Activated CD8-positive, alpha-beta memory T cell treated with anti-CD3 and anti-CD28 coated beads for 1 hour (primary cell): ENCODE results near the gene MGAT5.
A peak's percentile ranks its signal among the peaks of the same experiment; 100 is the strongest.

Experiments
- DNase-seq, 2 donors: peaks; one replicate each; pipeline ENCODE4 v3.0.0-alpha.2; 2020; ENCODE audit warnings: low read depth in 1 of 2; ENCODE audit errors: extremely low read depth in 1 of 2

Gene MGAT5

DNA sequence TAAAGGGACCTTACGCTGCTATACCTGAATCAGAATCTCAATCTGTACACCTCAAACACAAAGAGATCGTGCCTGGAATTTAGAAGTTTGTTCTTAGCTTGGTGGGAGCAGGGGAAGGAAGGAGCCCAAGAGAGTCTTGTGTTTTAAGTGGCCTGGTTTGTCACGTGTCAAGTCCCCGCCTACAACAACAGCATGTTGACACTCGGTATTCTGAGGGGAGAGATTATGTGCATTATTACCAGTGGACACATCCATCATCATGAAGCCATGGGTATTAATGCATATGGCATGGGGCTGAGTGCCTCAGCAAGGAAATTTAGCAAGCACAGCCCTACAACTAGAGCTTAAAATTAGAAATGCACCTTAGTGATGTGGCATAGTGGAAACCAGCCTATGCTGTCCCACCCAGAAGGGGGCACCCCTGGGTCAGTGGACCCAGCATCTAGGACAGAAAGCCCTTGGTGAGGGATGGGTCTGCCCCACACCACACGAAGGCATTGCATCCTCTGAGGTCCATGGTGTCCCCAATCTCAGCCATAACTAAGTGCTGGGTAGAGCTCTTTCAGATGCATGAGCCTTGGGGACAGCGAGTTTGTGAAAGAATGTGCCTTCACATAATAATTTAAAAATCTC lies 138.7 kb downstream of the MGAT5 start:
- DNase-seq, result no peak

DNA sequence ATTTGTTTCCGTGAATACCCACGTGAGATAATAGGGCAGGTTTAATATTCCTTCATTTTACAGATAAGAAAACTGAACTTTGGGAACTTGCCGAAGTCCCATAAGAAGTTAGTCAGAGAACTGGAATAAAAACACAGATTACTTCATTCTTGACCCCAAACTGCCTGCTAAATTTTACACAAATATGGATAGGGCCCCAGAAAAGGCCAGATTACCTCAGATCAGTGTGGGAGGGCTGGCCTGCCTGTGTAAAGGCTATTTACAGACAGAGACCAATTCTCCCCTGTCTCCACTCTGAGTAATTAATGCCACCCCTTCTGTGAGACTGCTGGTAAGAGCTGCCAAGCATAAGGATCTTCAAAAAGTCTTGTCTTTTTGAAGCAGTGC lies 139.2 kb downstream of the MGAT5 start:
- DNase-seq, result no peak

DNA sequence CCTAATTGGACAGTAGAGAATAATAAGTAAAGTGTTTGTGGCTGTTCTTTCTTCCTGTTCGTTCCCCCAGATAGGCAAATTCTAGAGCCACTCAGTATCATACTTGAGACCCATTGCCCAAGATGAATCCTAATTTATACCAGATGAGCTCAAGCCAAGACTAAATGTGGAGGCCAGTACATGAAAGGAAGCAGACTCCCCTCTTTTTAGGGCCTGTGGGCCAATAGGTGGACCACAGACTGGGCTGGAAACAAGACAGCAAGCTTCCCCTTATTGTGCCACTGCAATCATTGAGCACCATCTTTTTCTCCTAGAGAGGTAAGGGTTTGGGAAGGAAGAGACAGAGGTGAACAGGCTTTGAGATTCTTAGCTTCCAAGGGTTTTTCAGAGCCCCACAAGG lies 141.9 kb downstream of the MGAT5 start:
- no peak for DNase-seq

DNA sequence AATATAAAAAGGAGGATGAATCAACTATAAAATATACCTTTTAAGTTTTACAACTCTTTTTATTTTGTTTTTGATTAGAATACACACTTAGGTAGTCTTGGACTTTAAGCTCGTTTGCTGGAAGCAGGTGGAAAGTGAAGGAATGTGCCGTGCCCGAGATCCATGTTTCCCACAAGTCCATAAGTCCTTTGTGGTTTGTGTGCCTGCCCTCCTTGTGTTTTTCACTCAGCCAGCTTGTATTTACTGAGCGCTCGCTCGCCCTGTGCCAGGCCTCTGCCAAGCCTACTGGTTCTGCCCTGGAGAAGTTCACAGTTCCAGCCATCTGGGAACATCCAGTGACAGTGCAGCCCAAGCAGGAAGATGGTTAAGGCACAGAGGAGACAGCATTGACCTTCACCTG lies 142.6 kb downstream of the MGAT5 start:
- DNase-seq, result no peak

DNA sequence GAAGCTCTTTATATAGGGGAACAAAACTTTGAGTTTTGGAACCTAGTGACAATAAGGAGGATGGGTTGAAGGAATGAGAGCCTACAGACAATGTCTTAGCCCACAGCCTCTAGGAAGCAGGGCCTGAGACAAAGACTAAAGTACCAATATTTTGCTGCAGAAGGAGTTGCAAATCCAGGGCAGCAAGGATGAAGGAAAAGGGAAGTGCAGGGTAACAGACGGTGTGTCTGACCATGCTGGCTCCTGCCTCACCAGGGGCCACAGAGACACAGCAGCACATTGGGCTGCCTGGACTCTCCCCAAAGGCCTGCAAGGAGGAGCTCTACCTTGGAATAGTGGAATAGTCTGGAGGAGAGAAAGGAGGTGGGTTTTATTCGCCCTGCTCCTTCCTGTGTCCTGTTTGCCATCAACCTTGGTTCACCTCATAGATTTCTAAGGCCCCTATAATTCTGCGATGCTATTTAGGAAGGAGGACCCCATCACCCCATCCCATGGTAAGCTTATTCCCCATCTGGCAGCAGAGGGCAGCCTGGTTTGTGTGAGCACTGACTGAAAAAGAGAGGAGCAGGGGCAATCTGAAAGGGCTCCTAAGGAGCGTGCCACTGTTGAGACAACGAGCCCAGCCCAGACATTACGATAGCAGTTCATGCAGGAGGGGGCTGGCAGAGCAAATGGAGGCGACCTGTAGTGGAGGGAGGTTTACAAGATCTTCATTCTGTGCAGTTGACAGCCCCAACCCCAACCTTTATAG lies 143.4 kb downstream of the MGAT5 start:
- DNase-seq, result no peak

DNA sequence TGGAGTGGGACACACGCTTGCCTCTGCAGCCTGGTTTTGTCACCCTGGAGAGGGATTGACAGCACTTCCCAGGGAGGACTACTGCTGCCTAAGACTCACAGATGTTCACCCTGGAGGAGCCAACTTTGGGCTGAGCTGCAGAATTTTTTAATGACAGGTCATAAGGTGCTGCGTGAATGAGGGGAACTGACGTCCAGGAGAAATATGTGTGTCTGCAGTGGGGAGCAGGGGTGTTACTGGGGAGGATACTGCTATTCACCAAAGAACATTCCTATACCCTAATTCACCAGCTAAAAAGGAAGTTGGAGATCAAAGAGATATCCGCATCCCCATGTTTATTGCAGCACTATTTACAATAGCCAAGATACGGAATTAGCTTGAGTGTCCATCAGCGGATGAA lies 144.4 kb downstream of the MGAT5 start:
- DNase-seq, result no peak

DNA sequence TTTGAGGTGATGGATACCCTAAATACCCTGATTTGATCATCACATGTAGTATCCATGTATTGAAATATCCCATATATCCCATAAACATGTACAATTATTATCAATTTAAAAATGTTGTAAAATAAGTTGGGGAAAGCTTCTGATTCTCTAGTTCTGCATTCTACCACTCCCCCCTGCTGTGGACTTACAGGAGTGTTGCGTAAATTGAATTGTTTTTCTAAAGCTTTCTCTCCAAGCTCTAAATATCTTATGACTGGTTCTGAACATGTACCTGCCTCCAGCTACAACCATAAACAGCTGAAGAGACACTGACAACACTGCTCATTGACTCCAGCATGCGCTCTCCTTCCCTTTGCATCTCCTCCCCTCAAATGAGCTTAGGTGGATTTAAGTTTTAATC lies 145.2 kb downstream of the MGAT5 start:
- no peak for DNase-seq

DNA sequence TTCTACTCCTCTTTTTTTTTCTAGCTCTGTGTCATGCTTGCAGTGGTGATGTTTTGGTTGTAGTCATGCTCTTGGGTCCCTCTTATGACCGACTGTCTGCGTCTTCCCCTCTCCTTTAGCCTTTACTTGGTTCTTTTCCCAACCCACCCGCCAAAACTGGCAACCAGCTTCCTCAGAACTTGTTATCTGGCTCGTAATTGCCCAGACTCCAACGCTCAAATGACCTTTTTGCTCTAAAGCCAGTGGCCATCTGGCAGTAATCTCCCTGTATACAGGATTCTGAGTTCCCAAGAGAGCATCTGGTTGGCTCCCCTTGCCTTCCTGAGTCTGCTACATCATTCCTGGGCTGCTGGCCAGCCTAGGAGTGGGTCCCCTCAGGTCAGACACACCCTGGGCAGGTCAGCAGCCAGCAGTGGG lies 147.2 kb downstream of the MGAT5 start:
- DNase-seq, result no peak

DNA sequence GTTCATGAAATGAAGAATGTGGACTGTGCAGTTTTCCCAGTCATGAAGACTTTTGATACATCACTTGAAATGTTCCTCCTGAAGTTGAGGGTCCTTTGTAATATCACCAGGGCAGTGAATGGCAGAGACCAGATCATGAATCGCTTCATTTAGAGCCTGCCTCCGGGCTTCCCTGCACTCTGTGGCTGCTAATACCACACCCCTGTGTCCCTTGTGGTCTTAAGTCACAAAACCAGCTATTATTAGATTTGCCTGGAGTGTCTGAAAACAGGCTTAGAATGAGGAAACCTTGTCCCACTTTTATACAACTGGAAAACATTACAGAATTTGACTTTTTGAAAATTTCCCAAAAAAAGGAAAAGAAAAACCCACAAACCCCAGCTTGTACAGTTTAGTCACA lies 147.9 kb downstream of the MGAT5 start:
- DNase-seq, result no peak

DNA sequence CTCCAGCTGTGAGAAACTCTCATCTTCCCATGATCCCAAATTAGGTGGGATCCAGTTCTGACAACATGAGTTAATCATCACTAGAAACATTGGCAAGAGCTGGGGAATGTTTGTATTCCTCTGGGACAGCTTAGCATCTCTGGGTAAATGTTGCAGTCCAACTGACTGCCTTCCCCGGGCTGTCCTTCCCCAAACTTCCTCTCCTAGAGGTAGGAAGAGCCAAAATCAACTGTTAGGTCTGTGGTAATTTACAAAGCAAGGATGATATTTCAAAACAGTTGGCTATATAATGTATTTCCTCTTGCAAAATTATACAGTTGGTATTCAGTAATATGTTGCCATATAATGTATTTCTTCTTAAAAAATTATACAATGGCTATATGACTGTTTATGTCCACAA lies 148.5 kb downstream of the MGAT5 start:
- DNase-seq, result no peak

DNA sequence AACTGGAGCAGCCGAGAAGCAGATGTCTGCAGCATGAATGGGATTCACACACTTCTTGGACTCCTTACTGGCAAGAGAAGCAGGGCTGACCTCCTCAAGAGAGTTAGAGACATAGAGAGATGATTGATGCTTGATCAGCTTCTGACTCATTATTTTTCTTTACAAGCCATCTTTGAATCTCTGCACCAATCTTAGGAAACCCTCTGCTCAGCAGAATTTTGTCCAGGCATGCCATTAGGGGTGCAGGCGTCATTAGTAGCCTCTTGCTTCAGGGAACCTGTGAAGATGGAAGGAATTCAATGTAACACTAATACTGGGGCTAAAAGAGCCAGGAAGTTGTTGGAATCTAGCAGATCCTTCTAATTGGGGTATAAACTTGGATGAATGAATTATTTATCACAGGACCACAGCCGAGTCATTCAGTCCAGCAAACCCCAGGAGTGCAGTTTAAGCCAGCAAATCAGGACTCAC lies 151.8 kb downstream of the MGAT5 start:
- DNase-seq, result no peak

DNA sequence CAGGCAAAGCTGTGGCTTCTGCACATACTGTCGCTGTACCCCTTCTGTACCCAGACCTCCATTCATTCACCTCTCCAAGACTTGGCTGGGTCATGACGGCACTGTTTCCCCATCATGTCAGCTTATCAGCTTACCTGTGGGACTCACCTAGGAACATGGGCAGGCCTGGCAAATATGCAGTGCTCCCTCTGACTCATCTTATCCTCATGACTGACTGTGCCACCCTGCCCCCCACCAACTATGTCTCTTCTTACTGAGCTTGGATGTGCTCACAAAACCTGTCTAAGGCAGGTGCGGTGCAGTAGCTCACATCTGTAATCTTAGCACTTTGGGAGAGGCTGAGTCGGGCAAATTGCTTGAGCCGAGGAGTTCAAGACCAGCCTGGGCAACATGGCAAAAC lies 152.4 kb downstream of the MGAT5 start:
- no peak for DNase-seq

DNA sequence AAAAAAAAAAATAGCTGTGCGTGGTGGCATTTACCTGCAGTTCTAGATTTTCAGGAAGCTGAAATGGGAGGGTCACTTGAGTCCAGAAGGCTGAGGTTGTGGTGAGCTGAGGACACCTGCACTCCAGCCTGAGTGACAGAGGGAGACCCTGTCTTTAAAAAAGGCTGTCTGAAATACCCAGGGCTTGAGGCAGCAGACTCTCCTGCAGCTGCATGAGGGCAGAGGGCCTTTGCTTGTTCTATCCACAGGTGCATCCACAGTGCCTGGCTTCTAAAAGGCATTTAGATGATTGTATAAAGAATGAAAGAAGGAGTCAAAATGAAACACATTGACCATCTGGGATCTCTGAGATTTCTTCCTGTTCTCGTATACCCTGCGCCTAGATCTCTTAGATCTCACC lies 152.9 kb downstream of the MGAT5 start:
- no peak for DNase-seq

DNA sequence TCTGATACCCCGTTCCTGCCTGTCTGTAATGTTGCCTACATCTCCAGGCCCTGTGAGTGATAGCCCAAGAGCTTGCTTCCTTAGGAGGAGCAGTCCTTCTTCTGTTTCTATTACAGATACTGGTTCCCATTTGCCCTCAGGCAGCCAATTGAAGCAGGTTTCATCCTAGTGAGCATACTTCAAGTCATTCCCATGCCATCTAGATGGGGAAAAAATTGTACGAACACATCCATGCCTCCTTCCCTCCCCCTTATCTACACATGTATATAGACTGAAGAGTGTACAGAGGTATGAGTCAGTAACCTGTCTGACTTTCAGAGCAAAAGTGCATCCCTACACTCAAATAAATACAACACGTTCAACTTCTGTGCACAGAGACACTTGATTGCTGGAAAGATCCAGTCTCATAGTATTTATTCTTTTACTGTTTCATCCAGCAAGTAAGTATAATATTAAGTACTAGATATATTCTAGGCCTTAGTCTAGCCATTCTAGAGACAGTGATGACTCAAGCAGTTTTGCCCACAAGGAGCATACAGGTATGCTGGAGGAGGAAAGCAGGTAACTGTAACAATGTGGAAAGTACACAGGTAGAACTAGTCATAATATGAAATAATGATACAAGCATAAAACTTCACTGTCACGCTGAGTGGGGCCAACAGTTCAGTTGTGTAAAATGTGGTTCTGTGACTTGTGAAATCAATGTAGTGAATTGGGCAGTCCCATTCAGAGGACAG lies 153.4 kb downstream of the MGAT5 start:
- no peak for DNase-seq

DNA sequence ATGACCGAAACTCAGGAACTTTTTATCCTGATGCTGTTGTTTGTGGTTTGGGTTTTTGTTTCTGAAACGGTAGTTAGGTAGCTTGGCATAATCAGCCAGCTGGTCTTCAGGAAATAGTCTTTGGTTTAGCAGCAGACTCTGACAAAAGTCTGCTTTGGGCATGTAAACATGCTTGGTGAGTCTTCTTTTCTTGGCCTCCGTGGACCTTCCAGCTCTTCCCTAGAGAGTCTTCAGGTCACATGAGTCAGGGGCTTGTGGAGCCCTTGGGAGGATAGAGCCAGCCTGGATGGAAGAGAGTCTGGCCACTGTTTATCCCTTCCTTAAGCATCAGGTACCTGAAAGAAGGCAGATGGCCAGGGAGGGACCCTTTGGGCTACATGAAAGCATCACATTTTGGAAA lies 154.5 kb downstream of the MGAT5 start:
- DNase-seq, result no peak

DNA sequence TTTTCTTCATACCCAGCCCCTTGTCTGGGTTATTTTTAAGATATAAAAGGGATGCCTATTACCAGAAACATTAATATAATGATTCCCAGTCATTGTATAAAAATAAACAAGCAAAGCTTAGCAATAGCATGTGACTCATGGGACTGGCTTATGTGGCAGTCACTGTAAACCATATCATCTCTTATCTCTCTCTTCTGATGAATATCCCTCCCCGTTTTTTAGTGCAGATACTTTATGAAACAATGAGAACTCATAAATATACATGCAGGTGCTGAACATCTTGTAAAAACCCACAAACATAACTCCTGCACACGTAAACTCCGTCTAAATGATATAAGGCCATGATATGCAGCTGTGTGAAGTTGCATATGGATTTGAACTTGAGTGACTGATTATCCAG lies 154.9 kb downstream of the MGAT5 start:
- DNase-seq, result no peak

DNA sequence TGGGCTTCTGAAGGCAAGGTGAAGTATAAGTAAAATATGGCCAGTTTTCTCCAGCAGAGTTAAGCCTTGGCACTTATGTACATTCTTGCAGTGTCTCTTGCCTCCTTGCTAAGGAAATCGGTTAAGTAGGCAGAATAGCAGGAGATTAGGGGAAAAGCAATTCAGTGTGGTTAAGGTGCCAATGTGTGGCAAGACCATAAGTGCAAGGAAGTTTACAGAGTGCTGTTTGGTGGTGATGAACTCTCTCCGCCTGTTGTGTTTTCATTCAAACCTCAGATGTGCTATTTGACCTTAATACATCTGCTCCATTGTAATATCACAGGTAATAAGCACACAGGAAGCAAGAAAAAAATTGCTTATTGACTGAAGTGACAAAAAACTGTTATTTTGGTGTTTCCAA lies 156.1 kb downstream of the MGAT5 start:
- DNase-seq, result no peak

DNA sequence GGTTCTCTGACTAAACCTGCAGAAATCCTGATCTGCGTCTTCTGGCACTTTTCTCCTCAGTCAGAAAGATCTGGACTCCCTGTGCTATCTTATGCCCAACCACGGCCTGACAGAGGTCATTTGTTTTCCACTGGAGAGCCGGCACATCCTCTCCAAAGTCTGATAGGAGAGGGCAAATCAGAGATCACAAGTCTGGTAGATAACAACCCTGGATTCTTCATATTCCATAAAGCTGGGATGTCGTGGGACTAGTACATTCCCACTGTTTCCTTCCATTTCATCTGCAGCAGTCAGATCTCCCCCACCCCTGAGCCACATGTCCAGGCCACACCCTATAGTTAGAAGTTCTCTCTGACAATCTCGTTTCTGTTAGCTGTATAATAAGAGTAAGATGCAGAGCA lies 157.0 kb downstream of the MGAT5 start:
- no peak for DNase-seq

DNA sequence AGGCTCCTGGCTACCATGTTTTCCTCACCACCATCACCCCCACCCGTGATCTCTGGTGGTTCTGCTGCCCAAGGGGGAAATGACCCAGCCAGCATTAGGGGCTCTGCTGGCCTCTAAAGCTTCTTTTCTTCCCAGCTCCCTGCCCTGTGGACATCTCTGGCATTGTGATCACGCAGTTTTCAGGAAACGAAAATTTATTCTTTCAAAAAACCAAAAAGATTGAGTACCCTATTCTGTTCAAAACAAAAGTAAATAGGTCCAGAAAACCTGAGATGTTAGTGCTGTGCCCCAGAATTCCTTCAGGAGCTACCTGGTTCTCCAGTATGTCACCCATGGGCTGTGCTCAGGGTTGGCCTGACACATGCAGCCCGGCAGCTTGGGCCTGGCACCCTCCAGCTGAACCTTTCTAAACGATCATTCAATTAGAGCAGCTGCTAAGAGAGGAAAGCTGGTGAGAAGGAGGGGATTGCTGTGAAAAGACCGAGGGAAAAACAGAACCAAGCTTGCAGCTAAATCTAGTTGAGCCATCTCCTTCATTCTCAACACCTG lies 157.5 kb downstream of the MGAT5 start:
- no peak for DNase-seq

DNA sequence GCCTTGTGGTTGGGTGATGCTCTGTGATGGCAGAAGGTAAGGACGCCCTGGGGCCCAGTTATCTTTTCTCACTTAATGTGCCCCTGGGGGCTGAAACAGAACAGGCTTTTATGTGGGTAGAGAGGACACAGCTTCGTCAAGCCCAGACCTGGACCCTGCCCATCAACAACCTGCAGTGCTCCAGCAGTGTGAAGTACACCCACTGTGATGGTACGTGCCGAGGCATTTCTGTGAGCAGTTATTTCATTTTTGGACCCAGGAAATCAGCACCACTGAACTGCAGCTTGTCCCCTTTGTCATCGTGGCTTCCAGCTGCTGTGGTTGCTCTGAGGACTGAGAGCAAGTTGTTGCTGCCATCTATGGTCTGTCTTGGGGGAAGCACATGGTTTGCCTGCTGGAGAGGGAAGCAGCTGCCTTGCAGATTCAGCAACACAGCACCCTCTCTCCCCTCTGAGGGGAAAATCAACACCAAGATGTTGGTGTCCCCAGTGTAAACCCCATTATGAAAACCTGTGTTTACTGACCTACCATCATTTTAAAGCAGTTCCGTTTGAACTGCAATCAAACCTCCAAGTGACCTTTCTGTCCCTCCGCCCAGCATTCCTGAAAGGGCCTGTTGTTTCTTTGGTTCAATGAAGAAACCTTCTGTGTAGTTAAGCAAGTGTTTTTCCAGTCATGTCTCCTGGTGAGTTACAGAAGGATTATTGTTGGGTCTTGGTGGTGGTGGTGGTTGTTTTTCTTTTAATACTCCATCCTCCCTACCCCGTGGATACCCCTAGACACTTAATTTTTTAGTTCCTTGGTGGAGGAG lies 158.2 kb downstream of the MGAT5 start:
- peak; percentile 16 to 37 for DNase-seq

DNA sequence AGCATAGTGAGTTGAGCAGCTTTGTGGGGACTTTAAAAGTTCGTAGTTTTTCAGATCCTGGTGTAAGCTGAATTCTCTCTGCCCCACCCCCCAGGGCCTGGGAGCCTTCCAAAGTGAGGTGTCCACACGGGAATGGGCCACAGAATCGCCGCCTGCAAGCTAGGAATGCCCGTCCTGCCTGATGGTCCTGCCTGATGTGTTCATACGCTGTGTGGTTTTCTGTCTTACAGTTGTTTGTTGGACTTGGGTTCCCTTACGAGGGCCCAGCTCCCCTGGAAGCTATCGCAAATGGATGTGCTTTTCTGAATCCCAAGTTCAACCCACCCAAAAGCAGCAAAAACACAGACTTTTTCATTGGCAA lies 158.7 kb downstream of the MGAT5 start:
- DNase-seq, result no peak
